Body of pancreas (tissue), 4 donors: ENCODE results near the gene TTC39C. TPM values are rescaled to one million over a fixed set of nuclear protein-coding genes. Genes with fewer than 3 reads are reported as not detected.

Experiments used
- ATAC-seq: fragments of 150-250 bp; one replicate; pipeline ENCODE4 v1.9.1; 2016
- DNase-seq, 4 donors: peaks; one replicate each; pipeline ENCODE4 v3.0.0-alpha.2; 2019
- H3K27ac ChIP-seq, 4 donors: fragments of 200-600 bp; sonication (generic); 1 replicate in 3 of 4; 2 replicates in 1 of 4; pipeline versions ENCODE4 v1.5.1 to v1.6.1; 2016 to 2019; ENCODE audit warnings: mild to moderate bottlenecking in 1 of 4, mixed read lengths in 1 of 4, moderate library complexity in 1 of 4
- H3K27me3 ChIP-seq, 2 donors: fragments of 200-600 bp; sonication (generic); one replicate each; pipeline ENCODE4 v1.6.0; 2016; ENCODE audit warnings: mild to moderate bottlenecking in 1 of 2
- H3K36me3 ChIP-seq, 2 donors: fragments of 200-600 bp; sonication (generic); replicated peaks in 1 of 2; 2 replicates each; pipeline ENCODE4 v1.5.1; 2016; ENCODE audit warnings: low read depth in 2 of 2; ENCODE audit not compliant: insufficient read depth in 1 of 2
- H3K4me1 ChIP-seq: fragments of 200-600 bp; sonication (generic); one replicate; pipeline ENCODE4 v1.6.0; 2016
- H3K4me3 ChIP-seq, 2 donors: fragments of 200-600 bp; sonication (generic); 1 replicate in 1 of 2; 2 replicates in 1 of 2; pipeline ENCODE4 v1.5.1; 2016 to 2019
- H3K9me3 ChIP-seq, 3 donors: fragments of 200-600 bp; sonication (generic); 1 replicate in 2 of 3; 2 replicates in 1 of 3; pipeline ENCODE4 v1.5.1; 2016
- POLR2A ChIP-seq, 3 donors: fragments of 450-650 bp; IDR thresholded peaks; one replicate each; pipeline ENCODE4 v1.6.1; 2016; ENCODE audit warnings: antibody characterized with exemption in 3 of 3, mild to moderate bottlenecking in 2 of 3
- WGBS, 2 donors: methylation state at CpG; one replicate each; pipeline ENCODE4 v1.1.5; 2017; 5-methylcytosine and 5-hydroxymethylcytosine counted together
- intact Hi-C: fragments of 100-400 bp; cut with DNase I; formaldehyde crosslinking; loops from one replicate; pipeline ENCODE4 v1.15.1; 2023
- total RNA-seq, 2 donors: library from RNA; depleted of rRNA; stranded (reverse); fragments of >200 nt; gene quantifications; one replicate each; pipeline ENCODE4 v1.1.0, GENCODE V29; 2016
- TF ChIP-seq, protein P1 (sequence below), 7 experiments: fragments of 450-650 bp in 4 of 7; fragments of 200-600 bp in 3 of 7; sonication (generic) in 3 of 7; IDR thresholded peaks; one replicate each; pipeline ENCODE4 v1.5.1; 2016 to 2019; ENCODE audit warnings: antibody characterized with exemption in 7 of 7

Gene TTC39C
- total RNA-seq, 2 donors from 2014 or later: 20.1 to 21.8 TPM

GRCh38 chr18:24049142-24049541, 34.6 kb downstream of the TTC39C start:
- no peaks in the 10 kb centered on the region for H3K27me3 ChIP-seq
- peaks cover 36% of the 10 kb centered on the region for H3K4me1 ChIP-seq
- TF ChIP-seq, protein P1, sequence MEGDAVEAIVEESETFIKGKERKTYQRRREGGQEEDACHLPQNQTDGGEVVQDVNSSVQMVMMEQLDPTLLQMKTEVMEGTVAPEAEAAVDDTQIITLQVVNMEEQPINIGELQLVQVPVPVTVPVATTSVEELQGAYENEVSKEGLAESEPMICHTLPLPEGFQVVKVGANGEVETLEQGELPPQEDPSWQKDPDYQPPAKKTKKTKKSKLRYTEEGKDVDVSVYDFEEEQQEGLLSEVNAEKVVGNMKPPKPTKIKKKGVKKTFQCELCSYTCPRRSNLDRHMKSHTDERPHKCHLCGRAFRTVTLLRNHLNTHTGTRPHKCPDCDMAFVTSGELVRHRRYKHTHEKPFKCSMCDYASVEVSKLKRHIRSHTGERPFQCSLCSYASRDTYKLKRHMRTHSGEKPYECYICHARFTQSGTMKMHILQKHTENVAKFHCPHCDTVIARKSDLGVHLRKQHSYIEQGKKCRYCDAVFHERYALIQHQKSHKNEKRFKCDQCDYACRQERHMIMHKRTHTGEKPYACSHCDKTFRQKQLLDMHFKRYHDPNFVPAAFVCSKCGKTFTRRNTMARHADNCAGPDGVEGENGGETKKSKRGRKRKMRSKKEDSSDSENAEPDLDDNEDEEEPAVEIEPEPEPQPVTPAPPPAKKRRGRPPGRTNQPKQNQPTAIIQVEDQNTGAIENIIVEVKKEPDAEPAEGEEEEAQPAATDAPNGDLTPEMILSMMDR (IDR thresholded peaks at IDR 0.05): no peak
- no peak for TF ChIP-seq POLR2A (IDR thresholded peaks at IDR 0.05)
- intact Hi-C loops: no loop called here
- H3K9me3 ChIP-seq: no peaks in the 10 kb centered on the region
- no peak overlapping the region for H3K27ac ChIP-seq
- ATAC-seq (no peak), DNase-seq (no peak)
- 19 to 20% methylated on average over 3 of the region's 3 CpGs for WGBS, 2 donors
- no peak overlapping the region for H3K4me3 ChIP-seq
- no peaks in the 10 kb centered on the region for H3K36me3 ChIP-seq

GRCh38 chr18:24051031-24051947, 36.7 kb downstream of the TTC39C start:
- WGBS, 2 donors: 29 to 32% methylated on average over 13 of the region's 13 CpGs
- Histone ChIP-seq H3K4me1 (peaks cover 36% of the 10 kb centered on the region), H3K9me3 (no peaks in the 10 kb centered on the region), H3K27me3 (no peaks in the 10 kb centered on the region), H3K36me3 (no peaks in the 10 kb centered on the region), H3K27ac (peak overlapping the region; percentile 48 to 78 (median 60)), H3K4me3 (no peak overlapping the region)
- DNase-seq: peak in 2 of 4 donors; percentile 10 to 29
- peak; percentile 67 for ATAC-seq
- intact Hi-C loops: no loop called here
- TF ChIP-seq POLR2A (IDR thresholded peaks at IDR 0.05): no peak
- TF ChIP-seq, protein P1 (IDR thresholded peaks at IDR 0.05): no peak

- Histone ChIP-seq H3K27ac (peak overlapping the region in 2 of 4 donors; percentile 48 to 55), H3K4me1 (peaks cover 36% of the 10 kb centered on the region), H3K9me3 (no peaks in the 10 kb centered on the region), H3K4me3 (no peak overlapping the region), H3K36me3 (no peaks in the 10 kb centered on the region), H3K27me3 (no peaks in the 10 kb centered on the region)
- ATAC-seq: no peak
- intact Hi-C loops: no loop called here
- TF ChIP-seq, protein P1 (IDR thresholded peaks at IDR 0.05): no peak
- no peak for TF ChIP-seq POLR2A (IDR thresholded peaks at IDR 0.05)
- DNase-seq: no peak
- 92% methylated on average over 7 of the region's 7 CpGs for WGBS, 2 donors
Measured at GRCh38 chr18:24052053-24052452, 37.5 kb downstream of the TTC39C start.

DNA sequence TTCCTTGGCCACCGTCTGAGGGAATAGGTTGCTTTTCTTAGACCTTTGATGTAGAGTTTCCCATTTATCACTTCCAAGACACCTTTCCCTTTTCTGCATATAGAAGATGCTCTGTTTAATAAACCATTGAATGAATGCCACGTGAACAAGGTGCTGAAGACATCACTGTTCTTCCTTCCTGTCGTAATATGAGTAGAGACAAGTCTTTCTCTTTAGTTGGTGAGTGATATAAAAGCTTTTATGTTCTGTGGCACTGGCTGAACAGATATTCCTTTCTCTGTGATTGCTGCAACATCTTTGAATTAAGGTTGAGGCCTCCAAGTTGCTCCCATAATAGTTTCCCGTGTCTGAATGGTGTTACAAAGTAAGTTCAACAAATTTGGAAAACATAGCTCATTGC, 38.7 kb downstream of the TTC39C start:
- Histone ChIP-seq H3K27ac (no peak overlapping the region), H3K27me3 (no peaks in the 10 kb centered on the region), H3K4me1 (peaks cover 36% of the 10 kb centered on the region), H3K4me3 (no peak overlapping the region), H3K36me3 (no peaks in the 10 kb centered on the region), H3K9me3 (no peaks in the 10 kb centered on the region)
- intact Hi-C loops: no loop called here
- TF ChIP-seq, protein P1 (IDR thresholded peaks at IDR 0.05): no peak
- no peak for TF ChIP-seq POLR2A (IDR thresholded peaks at IDR 0.05)
- no peak for ATAC-seq
- 84 to 93% methylated on average over 4 of the region's 4 CpGs for WGBS, 2 donors
- no peak for DNase-seq
